Right ventricle myocardium superior (tissue), 1 donor: ENCODE data around the gene OR2D3. TPM values are rescaled to one million over a fixed set of nuclear protein-coding genes. Genes with fewer than 3 reads are reported as not detected.
"Not testable (repeated sequence)": the region's sequence is repeated elsewhere in the genome, so short reads cannot be mapped to it uniquely, and the experiment has no call there.

ENCODE experiments used
- ATAC-seq: fragments of 200-7000 bp; cut with Tn5 transposase; one replicate; pipeline ENCODE4 v1.9.1; 2020; ENCODE audit warnings: mild to moderate bottlenecking; ENCODE audit not compliant: poor library complexity
- DNase-seq: peaks from one replicate; pipeline ENCODE4 v3.0.0-alpha.2; 2020
- intact Hi-C: fragments of 100-400 bp; cut with DNase I; formaldehyde crosslinking; loops from one replicate; pipeline ENCODE4 v1.11.2; 2022
- total RNA-seq: library from RNA; stranded (reverse); fragmentation: NEBNext Ultra II Directional; extraction: Animal tissue kit (Norgen Biotek cat#: 25700); gene quantifications from one replicate; pipeline ENCODE4 v1.2.1, GENCODE V29; 2021
- donor health status: DM: no; HTN: yes; CAD: no; lungs with severe emphysema.

Gene OR2D3
- total RNA-seq, 1 donor from 2014 or later: not detected

GRCh38 chr11:6925636-6926207 is 4.9 kb downstream of the OR2D3 start:
- intact Hi-C loops: no loop called here
- ATAC-seq: peak; percentile 33
- no peak for DNase-seq

DNA sequence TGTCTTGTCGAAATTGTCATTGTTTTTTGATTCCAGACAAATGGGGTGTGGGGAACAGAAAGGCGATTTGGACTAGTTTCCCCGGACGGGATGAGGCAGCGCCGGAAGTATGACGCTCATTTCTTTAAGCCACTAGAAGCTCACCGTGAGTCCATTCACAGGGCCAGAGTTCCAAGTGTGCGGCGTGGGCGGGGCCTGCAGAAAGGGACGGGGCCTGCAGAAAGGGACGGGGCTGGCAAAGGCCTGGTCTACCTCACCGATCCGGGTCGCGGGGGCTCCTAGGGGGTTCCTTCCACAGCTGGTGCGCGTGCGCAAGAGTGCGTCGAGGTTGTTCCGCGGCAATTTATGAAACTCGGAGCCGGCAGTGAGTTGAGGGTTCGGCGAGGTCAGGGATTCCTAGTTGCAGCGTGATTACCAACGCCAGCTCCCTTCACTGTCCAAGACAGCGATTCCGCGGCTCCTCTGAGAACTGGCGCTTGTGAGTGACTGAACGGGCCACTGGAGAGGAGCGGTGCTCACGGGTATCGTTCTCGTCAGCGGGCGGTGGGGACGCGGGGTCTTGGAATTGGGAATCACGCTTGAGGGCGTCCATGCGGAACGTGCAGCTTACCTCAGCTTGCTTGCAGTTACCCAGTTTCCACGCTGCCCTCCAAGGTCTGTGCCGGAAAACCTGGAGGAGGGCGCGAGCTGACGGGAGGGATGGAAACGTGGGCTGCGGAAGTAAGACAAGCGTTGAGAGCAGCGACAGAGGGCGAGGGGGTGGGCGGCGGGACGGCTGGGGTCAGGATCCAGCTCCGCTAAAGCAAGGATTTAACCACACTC is 5.6 kb downstream of the OR2D3 start, which contains the start of gene ZNF215:
ZNF215 (plus strand) TSS at position 219 of the 822 bp plus-strand sequence. CDS start 5,847 bp downstream, outside the sequence.
- DNase-seq: peak; percentile 84
- peak; percentile 92 for ATAC-seq
- intact Hi-C loops: no loop called here

DNA sequence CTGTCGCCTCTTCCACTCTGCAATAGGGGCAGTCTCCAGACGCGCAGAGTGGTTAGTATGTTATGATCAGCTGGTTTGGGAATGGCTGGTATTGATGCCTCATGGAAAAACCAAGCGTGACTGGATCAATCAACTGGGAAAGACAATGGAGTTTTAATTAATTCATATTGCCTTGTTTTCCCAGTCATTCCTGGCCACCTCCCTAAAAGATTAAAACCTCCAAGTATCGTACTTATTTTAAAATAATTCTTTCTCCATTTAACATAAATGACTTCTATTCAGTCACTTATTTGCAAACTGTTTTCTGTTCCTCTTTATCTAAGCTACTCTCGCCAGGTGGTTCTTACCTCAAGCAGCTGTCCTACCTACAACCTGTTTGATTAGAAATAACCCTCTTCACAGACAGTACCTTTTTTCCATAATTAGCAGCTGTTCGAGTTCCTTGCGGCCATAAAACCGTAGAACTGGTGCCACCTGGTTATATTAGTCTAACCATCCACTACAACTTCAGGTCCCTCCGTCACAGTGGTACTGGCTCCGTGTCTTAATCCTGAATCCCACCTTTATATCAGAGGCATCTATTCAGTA is 6.3 kb downstream of the OR2D3 start:
- ATAC-seq (no peak), DNase-seq (no peak)
- intact Hi-C loops: no loop called here

DNA sequence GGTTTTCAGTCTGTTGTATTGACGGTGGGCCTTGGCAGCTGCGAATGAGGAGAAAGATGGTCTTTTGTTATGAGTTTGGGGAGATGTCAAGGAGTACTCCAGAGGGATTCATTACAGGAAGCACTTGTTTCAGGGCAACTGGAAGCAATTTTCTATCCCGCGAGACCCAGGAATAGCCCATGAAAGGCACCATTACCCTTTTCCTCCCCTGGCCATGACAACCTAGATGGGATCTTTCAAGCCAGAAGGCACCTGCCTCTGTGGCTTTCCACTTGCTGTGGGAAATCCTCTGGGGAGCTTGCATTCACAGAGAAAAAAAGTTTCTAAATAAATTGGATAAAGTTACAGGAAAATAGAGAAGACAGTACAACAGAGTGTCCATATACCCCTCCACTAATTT is 8.1 kb downstream of the OR2D3 start:
- DNase-seq (no peak), ATAC-seq (no peak)
- intact Hi-C loops: no loop called here

- intact Hi-C loops: no loop called here
- DNase-seq: no peak
Measured at GRCh38 chr11:6931146-6931713, 10.4 kb downstream of the OR2D3 start.

GRCh38 chr11:6932145-6932544 is 11.3 kb downstream of the OR2D3 start:
- DNase-seq: no peak
- intact Hi-C loops: no loop called here
- ATAC-seq: no peak

More at GRCh38 chr11:6931146-6931713, 10.4 kb downstream of the OR2D3 start:
- ATAC-seq: no peak

- no peak for DNase-seq
- intact Hi-C loops: no loop called here
Measured at GRCh38 chr11:6941970-6942369, 21.2 kb downstream of the OR2D3 start.

DNA sequence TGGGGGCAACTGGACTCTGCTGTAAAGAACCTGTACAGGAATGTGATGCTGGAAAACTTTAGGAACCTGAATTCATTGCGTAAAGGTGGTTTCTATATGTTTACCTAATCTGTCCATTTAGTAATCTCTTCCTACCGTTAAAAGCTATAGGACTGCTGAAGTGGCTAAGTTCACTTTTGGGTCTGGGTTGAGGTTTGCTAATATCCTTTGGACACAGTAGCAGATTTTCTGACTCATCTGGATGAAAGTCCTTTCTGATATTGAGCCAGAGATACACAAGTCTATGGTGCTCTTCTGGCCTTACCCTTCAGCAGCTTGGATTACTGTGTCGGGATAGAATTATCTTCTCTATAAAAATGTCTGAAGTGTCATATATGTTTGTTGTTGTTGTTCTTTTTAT is 22.3 kb downstream of the OR2D3 start:
- ATAC-seq: no peak
- DNase-seq: no peak
- intact Hi-C loops: no loop called here

More at GRCh38 chr11:6941970-6942369, 21.2 kb downstream of the OR2D3 start:
- ATAC-seq: no peak

DNA sequence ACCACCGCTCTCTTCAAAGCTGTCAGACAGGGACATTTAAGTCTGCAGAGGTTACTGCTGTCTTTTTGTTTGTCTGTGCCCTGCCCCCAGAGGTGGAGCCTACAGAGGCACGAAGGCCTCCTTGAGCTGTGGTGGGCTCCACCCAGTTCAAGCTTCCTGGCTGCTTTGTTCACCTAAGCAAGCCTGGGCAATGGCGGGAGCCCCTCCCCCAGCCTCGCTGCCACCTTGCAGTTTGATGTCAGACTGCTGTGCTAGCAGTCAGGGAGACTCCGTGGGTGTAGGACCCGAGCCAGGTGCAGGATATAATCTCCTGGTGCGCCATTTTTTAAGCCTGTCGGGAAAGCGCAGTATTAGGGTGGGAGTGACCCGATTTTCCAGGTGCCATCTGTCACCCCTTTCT is 33.4 kb downstream of the OR2D3 start:
- intact Hi-C loops, ATAC-seq, DNase-seq: not testable (repeated sequence)

DNA sequence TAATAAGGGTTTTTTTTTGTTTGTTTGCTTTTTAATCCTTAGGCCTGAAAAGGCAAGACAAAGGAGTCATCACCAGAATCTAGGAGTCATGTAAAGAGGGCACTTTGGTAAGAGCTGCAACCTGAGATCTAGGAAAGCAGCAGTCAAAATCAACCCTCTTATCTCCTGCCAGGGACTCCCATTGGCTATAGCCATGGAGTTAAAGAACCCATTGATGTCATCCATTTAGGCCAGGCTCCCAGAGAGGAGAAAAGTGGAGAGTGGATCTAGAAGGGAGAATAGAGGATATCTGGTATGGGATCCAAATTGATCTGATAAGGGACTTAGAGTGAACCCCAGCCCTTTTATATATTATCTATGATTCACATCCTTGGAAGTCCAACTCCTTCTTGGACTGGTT is 41.3 kb downstream of the OR2D3 start:
- intact Hi-C loops: no loop called here
- no peak for ATAC-seq
- DNase-seq: no peak

DNA sequence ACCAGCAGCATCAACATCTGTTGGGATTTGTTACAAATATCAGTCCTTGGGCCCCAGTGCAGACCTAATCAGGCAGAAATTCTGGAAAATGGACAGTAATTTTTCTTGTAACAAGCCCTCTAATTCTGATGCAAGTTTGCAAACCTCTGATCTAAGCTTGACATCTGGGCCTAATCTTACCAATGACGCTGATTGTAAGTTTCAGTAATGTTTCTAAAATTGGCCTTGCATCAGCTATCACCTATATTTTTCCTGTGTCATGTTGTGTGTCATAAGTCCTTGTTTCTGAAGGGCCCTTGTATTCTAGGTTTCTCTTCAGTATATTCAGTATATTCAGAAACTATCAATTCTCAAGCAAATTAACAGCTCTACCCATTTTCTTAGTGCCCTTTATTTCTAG is 41.9 kb downstream of the OR2D3 start:
- intact Hi-C loops: no loop called here
- no peak for ATAC-seq

DNA sequence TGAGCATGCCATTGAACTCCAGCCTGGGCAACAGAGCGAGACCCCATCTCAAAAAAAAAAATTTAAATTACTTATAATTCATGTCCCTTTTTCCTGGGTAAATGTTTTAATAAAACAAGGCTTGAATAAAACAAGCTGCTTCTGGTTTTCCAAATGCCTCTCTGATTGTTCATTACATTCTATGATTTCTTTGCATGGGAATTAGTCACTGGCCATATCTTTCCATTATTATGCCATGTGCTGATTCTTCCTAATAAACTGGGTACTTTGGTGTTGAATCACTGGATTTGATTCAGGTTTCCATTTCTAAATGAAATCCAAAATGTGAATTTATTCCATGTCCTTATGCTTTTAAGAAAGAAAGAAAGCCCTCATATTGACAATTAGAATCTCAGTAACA is 48.0 kb downstream of the OR2D3 start:
- intact Hi-C loops: no loop called here
- no peak for ATAC-seq
- no peak for DNase-seq

More for the DNA sequence above, 41.9 kb downstream of the OR2D3 start:
- DNase-seq: no peak

GRCh38 chr11:6969854-6970253 is 49.1 kb downstream of the OR2D3 start:
- ATAC-seq, intact Hi-C loops, DNase-seq: not testable (repeated sequence)

Other genes with a start within 250 kb of the OR2D3 start
- gene MRPL17, start 237.7 kb upstream of the OR2D3 start, total RNA-seq: 46.5 TPM
- not detected for gene OR2AG2, start 149.0 kb upstream of the OR2D3 start, total RNA-seq
- gene OR2AG1, start 138.0 kb upstream of the OR2D3 start, total RNA-seq: not detected
- gene OR6A2, start 121.3 kb upstream of the OR2D3 start, total RNA-seq: not detected
- not detected for gene OR10A5, start 75.3 kb upstream of the OR2D3 start, total RNA-seq
- gene OR10A2, start 57.9 kb upstream of the OR2D3 start, total RNA-seq: not detected
- gene OR10A4, start 44.4 kb upstream of the OR2D3 start, total RNA-seq: not detected
- gene OR2D2, start 28.5 kb upstream of the OR2D3 start, total RNA-seq: not detected
- gene ZNF215, start 5.4 kb downstream of the OR2D3 start, total RNA-seq: 0.22 TPM
- 1.9 TPM for gene ZNF214, start 99.3 kb downstream of the OR2D3 start, total RNA-seq
- gene NLRP14, start 99.5 kb downstream of the OR2D3 start, total RNA-seq: not detected
- gene RBMXL2, start 168.0 kb downstream of the OR2D3 start, total RNA-seq: not detected